Gastroesophageal sphincter (tissue), 3 donors: ENCODE measurements around the gene ZEB2.

Source experiments
- CTCF ChIP-seq, 4 experiments: fragments of 200-600 bp in 2 of 4; fragments of 450-650 bp in 2 of 4; sonication (generic) in 1 of 4; IDR thresholded peaks; one replicate each; pipeline ENCODE4 v1.5.1; 2017 to 2019; ENCODE audit warnings: antibody characterized with exemption in 4 of 4, mild to moderate bottlenecking in 2 of 4, moderate library complexity in 2 of 4
- EP300 ChIP-seq: sonication (generic); formaldehyde crosslinking; IDR thresholded peaks from one replicate; pipeline ENCODE4 v1.6.1; 2017; ENCODE audit warnings: antibody characterized with exemption, mild to moderate bottlenecking
- POLR2A ChIP-seq, 2 donors: fragments of 450-650 bp; IDR thresholded peaks; one replicate each; pipeline ENCODE4 v1.6.1; 2017; ENCODE audit warnings: antibody characterized with exemption in 2 of 2, mild to moderate bottlenecking in 2 of 2, moderate library complexity in 1 of 2
- POLR2AphosphoS5 ChIP-seq: sonication (generic); formaldehyde crosslinking; IDR thresholded peaks from one replicate; pipeline ENCODE4 v1.6.1; 2017; ENCODE audit warnings: antibody characterized with exemption

- TF ChIP-seq CTCF (IDR thresholded peaks at IDR 0.05) (no peak), POLR2AphosphoS5 (no peak), POLR2A (IDR thresholded peaks at IDR 0.05) (no peak), EP300 (no peak)
Measured at GRCh38 chr2:144480285-144480684, 39.6 kb downstream of the ZEB2 start.
